GM12878 (cell line): ENCODE results near the gene IL10.

Experiments
- CEBPB ChIP-seq, 2 experiments: fragments of 150-350 bp in 1 of 2; IDR thresholded peaks; 2 replicates each; pipeline ENCODE4 v1.6.1; 2012 to 2014; ENCODE audit warnings: low read depth in 2 of 2, low read length in 2 of 2, borderline replicate concordance in 1 of 2, inconsistent platforms in 1 of 2
- CHD4 ChIP-seq: fragments of 200-600 bp; sonication (generic); IDR thresholded peaks from 2 replicates; pipeline ENCODE4 v1.6.1; 2016; ENCODE audit warnings: mild to moderate bottlenecking
- EZH2 ChIP-seq: IDR thresholded peaks from 2 replicates; pipeline ENCODE4 v1.6.1; 2012; ENCODE audit warnings: low read depth, mild to moderate bottlenecking, control low read depth, inconsistent platforms, low read length, borderline replicate concordance; ENCODE audit not compliant: control insufficient read depth
- NR2C2 ChIP-seq: IDR thresholded peaks from 2 replicates; pipeline ENCODE4 v1.6.1; 2011; ENCODE audit warnings: borderline replicate concordance, low read depth; ENCODE audit not compliant: control insufficient read depth, insufficient read length
- POLR2A ChIP-seq: IDR thresholded peaks from 2 replicates; pipeline ENCODE4 v1.6.1; 2011; ENCODE audit warnings: low read depth, mild to moderate bottlenecking, low read length
- STAT1 ChIP-seq: fragments of 450-650 bp; conservative IDR thresholded peaks from 2 replicates; pipeline ENCODE4 v1.6.1; 2014; ENCODE audit warnings: antibody characterized with exemption, mild to moderate bottlenecking
- TF ChIP-seq, protein P1 (sequence below), 3 experiments: IDR thresholded peaks in 2 of 3; conservative IDR thresholded peaks in 1 of 3; 2 replicates each; pipeline ENCODE4 v1.5.1; 2011; ENCODE audit warnings: low read depth in 3 of 3, low read length in 3 of 3, mild to moderate bottlenecking in 3 of 3, control low read depth in 2 of 3, moderate library complexity in 2 of 3, inconsistent platforms in 1 of 3, mixed read lengths in 1 of 3; ENCODE audit not compliant: control insufficient read depth in 2 of 3, insufficient read depth in 1 of 3; ENCODE audit errors: extremely low read depth in 1 of 3
- TF ChIP-seq, protein P2 (sequence below): IDR thresholded peaks from 2 replicates; pipeline ENCODE4 v1.6.1; 2012; ENCODE audit warnings: mild to moderate bottlenecking, low read depth, low read length

DNA sequence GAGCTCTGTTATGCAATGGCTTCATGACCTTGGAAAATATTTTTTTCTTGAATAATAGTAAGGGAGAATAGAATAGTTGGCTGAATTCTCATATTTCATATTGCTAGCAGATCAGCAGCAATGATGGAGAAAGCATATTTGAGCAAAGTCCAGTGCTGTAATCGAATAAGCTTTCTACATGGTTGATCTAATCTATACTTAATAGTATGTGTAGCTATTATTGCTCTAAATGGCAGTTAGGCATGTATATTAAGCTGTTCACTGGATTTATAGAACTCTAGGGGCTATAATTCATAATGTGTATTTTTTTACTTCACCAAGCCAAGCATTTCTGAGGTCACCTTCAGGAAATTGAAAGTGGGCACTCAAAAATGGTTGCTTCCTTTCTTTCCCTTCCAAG, 11.7 kb downstream of the IL10 start:
- TF ChIP-seq POLR2A (no peak), EZH2 (no peak), CHD4 (no peak), CEBPB (IDR thresholded peaks at IDR 0.05; ENCODE audit: borderline replicate concordance in 1 of 2, low read depth in 2 of 2, low read length in 2 of 2) (no peak), STAT1 (no peak), NR2C2 (no peak)
- TF ChIP-seq, protein P1, sequence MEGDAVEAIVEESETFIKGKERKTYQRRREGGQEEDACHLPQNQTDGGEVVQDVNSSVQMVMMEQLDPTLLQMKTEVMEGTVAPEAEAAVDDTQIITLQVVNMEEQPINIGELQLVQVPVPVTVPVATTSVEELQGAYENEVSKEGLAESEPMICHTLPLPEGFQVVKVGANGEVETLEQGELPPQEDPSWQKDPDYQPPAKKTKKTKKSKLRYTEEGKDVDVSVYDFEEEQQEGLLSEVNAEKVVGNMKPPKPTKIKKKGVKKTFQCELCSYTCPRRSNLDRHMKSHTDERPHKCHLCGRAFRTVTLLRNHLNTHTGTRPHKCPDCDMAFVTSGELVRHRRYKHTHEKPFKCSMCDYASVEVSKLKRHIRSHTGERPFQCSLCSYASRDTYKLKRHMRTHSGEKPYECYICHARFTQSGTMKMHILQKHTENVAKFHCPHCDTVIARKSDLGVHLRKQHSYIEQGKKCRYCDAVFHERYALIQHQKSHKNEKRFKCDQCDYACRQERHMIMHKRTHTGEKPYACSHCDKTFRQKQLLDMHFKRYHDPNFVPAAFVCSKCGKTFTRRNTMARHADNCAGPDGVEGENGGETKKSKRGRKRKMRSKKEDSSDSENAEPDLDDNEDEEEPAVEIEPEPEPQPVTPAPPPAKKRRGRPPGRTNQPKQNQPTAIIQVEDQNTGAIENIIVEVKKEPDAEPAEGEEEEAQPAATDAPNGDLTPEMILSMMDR (IDR thresholded peaks at IDR 0.05 in 2 of 3, conservative IDR thresholded peaks at IDR 0.05 in 1 of 3; ENCODE audit: control insufficient read depth in 2 of 3, extremely low read depth in 1 of 3, insufficient read depth in 1 of 3, low read depth in 3 of 3, low read length in 3 of 3), result no peak
- TF ChIP-seq, protein P2, sequence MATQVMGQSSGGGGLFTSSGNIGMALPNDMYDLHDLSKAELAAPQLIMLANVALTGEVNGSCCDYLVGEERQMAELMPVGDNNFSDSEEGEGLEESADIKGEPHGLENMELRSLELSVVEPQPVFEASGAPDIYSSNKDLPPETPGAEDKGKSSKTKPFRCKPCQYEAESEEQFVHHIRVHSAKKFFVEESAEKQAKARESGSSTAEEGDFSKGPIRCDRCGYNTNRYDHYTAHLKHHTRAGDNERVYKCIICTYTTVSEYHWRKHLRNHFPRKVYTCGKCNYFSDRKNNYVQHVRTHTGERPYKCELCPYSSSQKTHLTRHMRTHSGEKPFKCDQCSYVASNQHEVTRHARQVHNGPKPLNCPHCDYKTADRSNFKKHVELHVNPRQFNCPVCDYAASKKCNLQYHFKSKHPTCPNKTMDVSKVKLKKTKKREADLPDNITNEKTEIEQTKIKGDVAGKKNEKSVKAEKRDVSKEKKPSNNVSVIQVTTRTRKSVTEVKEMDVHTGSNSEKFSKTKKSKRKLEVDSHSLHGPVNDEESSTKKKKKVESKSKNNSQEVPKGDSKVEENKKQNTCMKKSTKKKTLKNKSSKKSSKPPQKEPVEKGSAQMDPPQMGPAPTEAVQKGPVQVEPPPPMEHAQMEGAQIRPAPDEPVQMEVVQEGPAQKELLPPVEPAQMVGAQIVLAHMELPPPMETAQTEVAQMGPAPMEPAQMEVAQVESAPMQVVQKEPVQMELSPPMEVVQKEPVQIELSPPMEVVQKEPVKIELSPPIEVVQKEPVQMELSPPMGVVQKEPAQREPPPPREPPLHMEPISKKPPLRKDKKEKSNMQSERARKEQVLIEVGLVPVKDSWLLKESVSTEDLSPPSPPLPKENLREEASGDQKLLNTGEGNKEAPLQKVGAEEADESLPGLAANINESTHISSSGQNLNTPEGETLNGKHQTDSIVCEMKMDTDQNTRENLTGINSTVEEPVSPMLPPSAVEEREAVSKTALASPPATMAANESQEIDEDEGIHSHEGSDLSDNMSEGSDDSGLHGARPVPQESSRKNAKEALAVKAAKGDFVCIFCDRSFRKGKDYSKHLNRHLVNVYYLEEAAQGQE, result no peak
